Heart left ventricle (tissue), 16 donors: ENCODE data around the gene DUT. TPM values are rescaled to one million over a fixed set of nuclear protein-coding genes. Genes with fewer than 3 reads are reported as not detected.

Source experiments
- ATAC-seq, 4 donors: fragments of 200-7000 bp; cut with Tn5 transposase; one replicate each; pipeline ENCODE4 v1.9.1; 2020 to 2022; ENCODE audit warnings: moderate library complexity in 4 of 4, mild to moderate bottlenecking in 3 of 4, moderate number of reproducible peaks in 1 of 4
- DNase-seq, 5 donors: peaks; one replicate each; pipeline ENCODE4 v3.0.0-alpha.2; 2020
- H3K27ac ChIP-seq, 12 donors: fragments of 200-600 bp; sonication (generic) in 4 of 12; one replicate each; pipeline versions ENCODE4 v1.5.0 to v1.8.0; 2016 to 2022; ENCODE audit warnings: mild to moderate bottlenecking in 2 of 12
- H3K27me3 ChIP-seq, 9 donors: fragments of 200-600 bp; sonication (generic) in 2 of 9; one replicate each; pipeline versions ENCODE4 v1.5.1 to v1.8.0; 2016 to 2022; ENCODE audit warnings: mild to moderate bottlenecking in 3 of 9
- H3K36me3 ChIP-seq, 9 donors: fragments of 200-600 bp; sonication (generic) in 2 of 9; one replicate each; pipeline versions ENCODE4 v1.5.0 to v1.8.0; 2018 to 2022; ENCODE audit warnings: mild to moderate bottlenecking in 2 of 9
- H3K4me1 ChIP-seq, 12 donors: fragments of 200-600 bp; sonication (generic) in 4 of 12; one replicate each; pipeline versions ENCODE4 v1.5.0 to v1.8.0; 2016 to 2022; ENCODE audit warnings: mild to moderate bottlenecking in 3 of 12
- H3K4me3 ChIP-seq, 12 donors: fragments of 200-600 bp; sonication (generic) in 4 of 12; one replicate each; pipeline versions ENCODE4 v1.5.0 to v1.8.0; 2017 to 2022; ENCODE audit warnings: mild to moderate bottlenecking in 9 of 12, moderate library complexity in 4 of 12
- H3K9me3 ChIP-seq, 12 donors: fragments of 200-600 bp; sonication (generic) in 4 of 12; one replicate each; pipeline versions ENCODE4 v1.5.0 to v1.8.0; 2016 to 2022; ENCODE audit warnings: mild to moderate bottlenecking in 1 of 12
- CTCF ChIP-seq, 12 donors: fragments of 200-600 bp; sonication (generic) in 4 of 12; IDR thresholded peaks; one replicate each; pipeline versions ENCODE4 v1.5.0 to v1.8.0; 2018 to 2022; ENCODE audit warnings: antibody characterized with exemption in 12 of 12, mild to moderate bottlenecking in 5 of 12
- POLR2A ChIP-seq, 2 donors: fragments of 450-650 bp; IDR thresholded peaks; one replicate each; pipeline ENCODE4 v1.6.1; 2017; ENCODE audit warnings: antibody characterized with exemption in 2 of 2, mild to moderate bottlenecking in 2 of 2, moderate library complexity in 2 of 2
- WGBS, 4 donors: extraction: QIAGEN DNeasy Blood & Tissue Kit in 2 of 4; methylation state at CpG; one replicate each; pipeline versions ENCODE4 v1.1.5 to v1.1.7; 2013 to 2018; 5-methylcytosine and 5-hydroxymethylcytosine counted together
- intact Hi-C, 10 donors: fragments of 100-400 bp; cut with DNase I; formaldehyde crosslinking; loops; one replicate each; pipeline versions ENCODE4 v1.11.1 to v1.14.2; 2022
- polyA plus RNA-seq, 2 donors: library from polyadenylated mRNA; stranded (reverse); fragments of 200-250 nt; gene quantifications; one replicate each; pipeline ENCODE4 v1.2.3, GENCODE V29; 2013
- total RNA-seq, 9 donors: library from RNA; depleted of rRNA in 2 of 9; stranded (reverse); fragments of >200 nt in 2 of 9; fragmentation: NEBNext Ultra II Directional in 3 of 9; extraction: Animal tissue kit (Norgen Biotek cat#: 25700) in 3 of 9; gene quantifications; one replicate each; pipeline versions ENCODE4 v1.1.0 to v1.2.4, GENCODE V29; 2016 to 2023
- donor health status: ischemic (EF 13 %, LVEDD 7.1; RV severe dilation, severe dysfunction).
- donor health status: healthy with polysubstance abuse.
- donor health status: DM: no; HTN: yes; CAD: no.
- donor health status: DM: no; HTN: no; CAD: no.
- donor health status: ischemic (EF 25% LVEDD 6.9; RV normal size, moderate dysfunction).
- donor health status: ischemic (EF 25% LVEDD 5.7; RV mildly dilated, moderate dysfunction).
- donor health status: healthy.
- donor health status: DM: yes; HTN: yes; CAD: no.
- donor health status: ischemic (EF 35%, LVEDD 5.7; RV mildly dilated, moderate dysfunction).
- donor health status: nonischemic (EF 11% LVEDD 7.7; RV severe dilation, severe dysfunction).
- donor health status: DM: yes; HTN: yes; CAD: no.
- donor health status: PGD.
- donor health status: ischemic (EF 29% LVEDD 5.4; RV normal size, mild dysfunction).
- donor health status: nonischemic (EF 23%, LVEDD 6.1; RV moderate dilation, normal function).

Gene DUT
- total and polyA plus RNA-seq, 11 donors: 44.0 to 79.9 (median 59.6) TPM

DNA sequence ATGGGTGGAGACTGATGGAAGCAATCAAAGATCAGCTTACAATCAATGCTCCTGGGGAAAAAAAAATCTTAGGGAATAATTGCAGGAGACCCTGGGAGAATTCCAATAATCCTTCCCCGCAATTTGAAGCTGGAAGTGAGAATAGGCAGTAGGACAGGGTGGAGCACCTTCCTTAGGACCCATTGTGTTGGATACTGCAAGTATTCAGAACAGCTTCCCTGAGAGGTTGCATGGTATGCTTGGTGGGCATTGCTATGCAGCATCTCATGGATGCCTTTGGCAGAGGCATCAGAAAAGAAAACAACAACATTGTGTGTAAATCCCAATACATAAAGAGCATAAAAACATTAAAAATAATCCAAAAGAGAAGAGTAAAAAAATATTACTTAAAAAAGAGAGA, 24.6 kb upstream of the DUT start:
- 69 to 84% (median 75%) methylated on average over 1 of the region's 1 CpG for WGBS, 4 donors
- H3K36me3 ChIP-seq: no peaks in the 10 kb centered on the region
- no peaks in the 10 kb centered on the region for H3K4me1 ChIP-seq
- H3K27me3 ChIP-seq: no peaks in the 10 kb centered on the region
- ATAC-seq (no peak), DNase-seq (no peak)
- no peak for TF ChIP-seq POLR2A (IDR thresholded peaks at IDR 0.05)
- TF ChIP-seq CTCF (IDR thresholded peaks at IDR 0.05): no peak
- no peaks in the 10 kb centered on the region for H3K9me3 ChIP-seq
- intact Hi-C loops: no loop called here
- no peak overlapping the region for H3K4me3 ChIP-seq
- H3K27ac ChIP-seq: no peak overlapping the region

GRCh38 chr15:48307586-48307985, 23.6 kb upstream of the DUT start:
- TF ChIP-seq POLR2A (IDR thresholded peaks at IDR 0.05) (no peak), CTCF (IDR thresholded peaks at IDR 0.05) (no peak)
- H3K27ac ChIP-seq: no peak overlapping the region
- H3K4me1 ChIP-seq: no peaks in the 10 kb centered on the region
- no peak for ATAC-seq
- no peak overlapping the region for H3K4me3 ChIP-seq
- no peaks in the 10 kb centered on the region for H3K9me3 ChIP-seq
- no peaks in the 10 kb centered on the region for H3K27me3 ChIP-seq
- no peaks in the 10 kb centered on the region for H3K36me3 ChIP-seq
- intact Hi-C loops: no loop called here
- WGBS, 4 donors: 86 to 90% (median 88%) methylated on average over 8 of the region's 8 CpGs
- DNase-seq: no peak

DNA sequence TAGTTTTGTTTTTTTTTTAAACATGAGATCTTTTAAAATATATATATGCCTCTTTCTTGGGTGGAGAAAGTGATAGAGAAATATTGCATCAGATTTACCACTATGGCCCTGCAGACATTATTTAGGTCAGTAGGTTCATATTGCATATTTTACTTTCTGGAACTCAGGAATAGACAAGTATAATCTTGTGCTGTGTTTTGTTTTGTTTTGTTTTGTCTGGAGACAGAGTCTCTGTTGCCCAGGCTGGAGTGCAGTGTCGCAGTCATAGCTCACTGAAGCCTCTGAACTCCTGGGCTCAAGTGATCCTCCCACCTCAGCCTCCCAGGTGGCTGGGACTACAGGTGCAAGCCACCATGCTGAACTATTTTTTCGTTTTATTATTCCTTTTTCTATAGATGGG, 21.5 kb upstream of the DUT start:
- TF ChIP-seq POLR2A (IDR thresholded peaks at IDR 0.05): no peak
- no peak for TF ChIP-seq CTCF (IDR thresholded peaks at IDR 0.05)
- DNase-seq (no peak), ATAC-seq (no peak)
- WGBS, 4 donors: 64 to 67% (median 66%) methylated on average over 2 of the region's 2 CpGs
- Histone ChIP-seq H3K36me3 (no peaks in the 10 kb centered on the region), H3K4me1 (no peaks in the 10 kb centered on the region), H3K9me3 (no peaks in the 10 kb centered on the region), H3K27ac (no peak overlapping the region), H3K4me3 (no peak overlapping the region), H3K27me3 (no peaks in the 10 kb centered on the region)
- intact Hi-C loops: no loop called here

DNA sequence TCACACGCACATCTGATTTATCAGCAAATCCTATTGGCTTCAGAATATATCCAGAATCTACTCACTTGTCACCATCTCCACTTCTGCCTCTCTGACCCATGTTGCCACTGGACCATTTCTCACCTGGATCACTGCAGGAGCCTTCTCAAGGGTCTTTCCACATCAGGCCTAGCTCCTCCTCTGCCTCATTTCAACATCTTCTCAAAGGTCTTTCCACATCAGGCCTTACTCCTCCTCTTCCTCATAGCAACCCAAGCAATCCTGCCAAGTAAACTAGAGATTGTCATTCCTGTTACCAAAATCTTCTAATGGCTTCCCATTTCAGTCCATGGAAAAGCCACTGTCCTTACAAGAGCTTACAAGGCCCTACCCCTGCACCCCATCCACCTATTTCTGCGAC, 18.0 kb upstream of the DUT start:
- no peak overlapping the region for H3K4me3 ChIP-seq
- no peak overlapping the region for H3K27ac ChIP-seq
- intact Hi-C loops: no loop called here
- DNase-seq (no peak), ATAC-seq (no peak)
- H3K9me3 ChIP-seq: no peaks in the 10 kb centered on the region
- H3K36me3 ChIP-seq: no peaks in the 10 kb centered on the region
- no peaks in the 10 kb centered on the region for H3K27me3 ChIP-seq
- TF ChIP-seq CTCF (IDR thresholded peaks at IDR 0.05): no peak
- no peak for TF ChIP-seq POLR2A (IDR thresholded peaks at IDR 0.05)
- no peaks in the 10 kb centered on the region for H3K4me1 ChIP-seq
- WGBS, 4 donors: 80 to 91% (median 88%) methylated on average over 2 of the region's 2 CpGs
